ENCODE results near the gene TAAR9.

DNA sequence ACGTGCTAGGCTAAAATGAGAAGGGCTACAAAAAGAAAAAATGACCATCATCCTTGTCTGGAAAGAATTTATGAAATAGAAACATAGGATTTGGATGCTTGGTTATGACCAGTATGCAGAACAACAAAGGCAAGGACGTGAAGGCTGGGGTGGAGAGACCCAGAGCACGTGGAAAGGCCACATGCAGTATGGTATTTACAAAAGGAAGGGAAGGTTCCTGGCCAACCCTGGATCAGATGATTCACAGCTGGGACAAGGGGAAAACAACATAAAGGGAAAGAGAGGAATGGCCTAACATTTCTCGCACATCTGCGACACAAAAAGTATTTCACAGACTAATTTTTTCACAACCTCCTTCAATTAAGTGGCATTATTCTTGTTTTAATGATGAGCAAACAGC lies 33.3 kb upstream of the TAAR9 start:
- no peak for TF ChIP-seq POLR2AphosphoS5 (IDR thresholded peaks at IDR 0.05)
- TF ChIP-seq, protein P1, sequence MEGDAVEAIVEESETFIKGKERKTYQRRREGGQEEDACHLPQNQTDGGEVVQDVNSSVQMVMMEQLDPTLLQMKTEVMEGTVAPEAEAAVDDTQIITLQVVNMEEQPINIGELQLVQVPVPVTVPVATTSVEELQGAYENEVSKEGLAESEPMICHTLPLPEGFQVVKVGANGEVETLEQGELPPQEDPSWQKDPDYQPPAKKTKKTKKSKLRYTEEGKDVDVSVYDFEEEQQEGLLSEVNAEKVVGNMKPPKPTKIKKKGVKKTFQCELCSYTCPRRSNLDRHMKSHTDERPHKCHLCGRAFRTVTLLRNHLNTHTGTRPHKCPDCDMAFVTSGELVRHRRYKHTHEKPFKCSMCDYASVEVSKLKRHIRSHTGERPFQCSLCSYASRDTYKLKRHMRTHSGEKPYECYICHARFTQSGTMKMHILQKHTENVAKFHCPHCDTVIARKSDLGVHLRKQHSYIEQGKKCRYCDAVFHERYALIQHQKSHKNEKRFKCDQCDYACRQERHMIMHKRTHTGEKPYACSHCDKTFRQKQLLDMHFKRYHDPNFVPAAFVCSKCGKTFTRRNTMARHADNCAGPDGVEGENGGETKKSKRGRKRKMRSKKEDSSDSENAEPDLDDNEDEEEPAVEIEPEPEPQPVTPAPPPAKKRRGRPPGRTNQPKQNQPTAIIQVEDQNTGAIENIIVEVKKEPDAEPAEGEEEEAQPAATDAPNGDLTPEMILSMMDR (IDR thresholded peaks at IDR 0.05 in 8 of 11, conservative IDR thresholded peaks at IDR 0.05 in 3 of 11) = no peak

Data from spleen (tissue), 7 donors.